ENCODE data around the gene TRIM66.
A peak's percentile ranks its signal among the peaks of the same experiment; 100 is the strongest.

The TRIM66 gene, protein sequence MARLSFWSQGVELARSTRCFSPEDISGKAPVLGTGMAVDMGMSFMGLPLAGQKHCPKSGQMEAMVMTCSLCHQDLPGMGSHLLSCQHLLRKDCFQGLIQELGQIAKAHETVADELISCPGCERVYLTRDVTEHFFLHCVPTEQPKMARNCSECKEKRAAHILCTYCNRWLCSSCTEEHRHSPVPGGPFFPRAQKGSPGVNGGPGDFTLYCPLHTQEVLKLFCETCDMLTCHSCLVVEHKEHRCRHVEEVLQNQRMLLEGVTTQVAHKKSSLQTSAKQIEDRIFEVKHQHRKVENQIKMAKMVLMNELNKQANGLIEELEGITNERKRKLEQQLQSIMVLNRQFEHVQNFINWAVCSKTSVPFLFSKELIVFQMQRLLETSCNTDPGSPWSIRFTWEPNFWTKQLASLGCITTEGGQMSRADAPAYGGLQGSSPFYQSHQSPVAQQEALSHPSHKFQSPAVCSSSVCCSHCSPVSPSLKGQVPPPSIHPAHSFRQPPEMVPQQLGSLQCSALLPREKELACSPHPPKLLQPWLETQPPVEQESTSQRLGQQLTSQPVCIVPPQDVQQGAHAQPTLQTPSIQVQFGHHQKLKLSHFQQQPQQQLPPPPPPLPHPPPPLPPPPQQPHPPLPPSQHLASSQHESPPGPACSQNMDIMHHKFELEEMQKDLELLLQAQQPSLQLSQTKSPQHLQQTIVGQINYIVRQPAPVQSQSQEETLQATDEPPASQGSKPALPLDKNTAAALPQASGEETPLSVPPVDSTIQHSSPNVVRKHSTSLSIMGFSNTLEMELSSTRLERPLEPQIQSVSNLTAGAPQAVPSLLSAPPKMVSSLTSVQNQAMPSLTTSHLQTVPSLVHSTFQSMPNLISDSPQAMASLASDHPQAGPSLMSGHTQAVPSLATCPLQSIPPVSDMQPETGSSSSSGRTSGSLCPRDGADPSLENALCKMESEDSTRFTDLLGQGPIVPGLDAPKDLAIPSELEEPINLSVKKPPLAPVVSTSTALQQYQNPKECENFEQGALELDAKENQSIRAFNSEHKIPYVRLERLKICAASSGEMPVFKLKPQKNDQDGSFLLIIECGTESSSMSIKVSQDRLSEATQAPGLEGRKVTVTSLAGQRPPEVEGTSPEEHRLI (N-terminal part only)

DNA sequence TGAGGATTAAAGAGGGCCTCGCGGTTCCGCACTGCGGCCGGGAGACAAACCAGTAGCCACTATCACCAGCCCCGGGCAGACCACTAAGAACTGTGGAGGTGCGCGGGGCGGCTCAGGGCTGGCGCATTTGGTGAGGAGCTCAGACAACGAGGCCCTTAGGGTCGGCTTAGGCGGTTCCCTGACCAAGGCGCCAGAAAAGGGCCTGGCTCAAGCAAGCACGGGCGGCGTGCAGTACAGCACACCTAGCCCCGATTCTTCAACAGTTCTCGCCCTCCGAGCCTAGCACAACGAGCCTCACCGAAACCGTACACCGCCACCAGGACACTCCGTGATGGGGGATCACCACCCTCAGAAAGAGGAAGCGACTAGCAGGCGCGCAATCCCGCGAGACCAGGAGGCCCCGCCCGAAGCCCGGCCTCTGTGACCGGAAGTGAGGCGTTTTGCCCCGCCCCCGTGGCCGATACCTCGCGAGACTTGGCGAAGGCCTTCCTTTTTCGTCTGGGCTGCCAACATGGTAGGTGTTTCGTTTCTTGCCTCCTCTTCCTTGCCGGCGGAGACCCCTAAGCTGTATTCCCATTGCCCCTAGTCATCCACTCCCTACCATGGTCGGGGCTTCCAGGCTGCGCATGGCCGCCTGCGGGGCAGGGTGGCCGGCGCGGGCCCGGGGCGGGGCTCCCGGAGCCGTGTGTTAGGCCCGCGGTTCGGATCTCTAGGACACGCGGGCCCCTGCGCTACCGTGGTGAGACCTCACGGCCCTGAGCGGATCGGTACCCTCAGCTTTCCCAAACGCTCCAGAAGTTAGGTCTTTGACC, at the start of gene TRIM66, which contains the start of gene RPL27A:
Gene TRIM66, minus strand, starts transcription at position 363 of the 812 bp plus-strand sequence. CDS start 10,391 bp downstream, outside the sequence.
Gene RPL27A, plus strand, starts transcription at position 490 of the 812 bp plus-strand sequence. Its CDS starts 22 bp downstream, at position 512.
- peak within 1 kb of the TSS; percentile 91 for H3K4me3 ChIP-seq (ENCODE audit: low read depth, low read length)
- TF ChIP-seq, protein P1, sequence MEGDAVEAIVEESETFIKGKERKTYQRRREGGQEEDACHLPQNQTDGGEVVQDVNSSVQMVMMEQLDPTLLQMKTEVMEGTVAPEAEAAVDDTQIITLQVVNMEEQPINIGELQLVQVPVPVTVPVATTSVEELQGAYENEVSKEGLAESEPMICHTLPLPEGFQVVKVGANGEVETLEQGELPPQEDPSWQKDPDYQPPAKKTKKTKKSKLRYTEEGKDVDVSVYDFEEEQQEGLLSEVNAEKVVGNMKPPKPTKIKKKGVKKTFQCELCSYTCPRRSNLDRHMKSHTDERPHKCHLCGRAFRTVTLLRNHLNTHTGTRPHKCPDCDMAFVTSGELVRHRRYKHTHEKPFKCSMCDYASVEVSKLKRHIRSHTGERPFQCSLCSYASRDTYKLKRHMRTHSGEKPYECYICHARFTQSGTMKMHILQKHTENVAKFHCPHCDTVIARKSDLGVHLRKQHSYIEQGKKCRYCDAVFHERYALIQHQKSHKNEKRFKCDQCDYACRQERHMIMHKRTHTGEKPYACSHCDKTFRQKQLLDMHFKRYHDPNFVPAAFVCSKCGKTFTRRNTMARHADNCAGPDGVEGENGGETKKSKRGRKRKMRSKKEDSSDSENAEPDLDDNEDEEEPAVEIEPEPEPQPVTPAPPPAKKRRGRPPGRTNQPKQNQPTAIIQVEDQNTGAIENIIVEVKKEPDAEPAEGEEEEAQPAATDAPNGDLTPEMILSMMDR (IDR thresholded peaks at IDR 0.05; ENCODE audit: control insufficient read depth, extremely low read depth, insufficient read depth) = no peak
- peak; percentile 86 for DNase-seq (ENCODE audit: low read depth)

DNA sequence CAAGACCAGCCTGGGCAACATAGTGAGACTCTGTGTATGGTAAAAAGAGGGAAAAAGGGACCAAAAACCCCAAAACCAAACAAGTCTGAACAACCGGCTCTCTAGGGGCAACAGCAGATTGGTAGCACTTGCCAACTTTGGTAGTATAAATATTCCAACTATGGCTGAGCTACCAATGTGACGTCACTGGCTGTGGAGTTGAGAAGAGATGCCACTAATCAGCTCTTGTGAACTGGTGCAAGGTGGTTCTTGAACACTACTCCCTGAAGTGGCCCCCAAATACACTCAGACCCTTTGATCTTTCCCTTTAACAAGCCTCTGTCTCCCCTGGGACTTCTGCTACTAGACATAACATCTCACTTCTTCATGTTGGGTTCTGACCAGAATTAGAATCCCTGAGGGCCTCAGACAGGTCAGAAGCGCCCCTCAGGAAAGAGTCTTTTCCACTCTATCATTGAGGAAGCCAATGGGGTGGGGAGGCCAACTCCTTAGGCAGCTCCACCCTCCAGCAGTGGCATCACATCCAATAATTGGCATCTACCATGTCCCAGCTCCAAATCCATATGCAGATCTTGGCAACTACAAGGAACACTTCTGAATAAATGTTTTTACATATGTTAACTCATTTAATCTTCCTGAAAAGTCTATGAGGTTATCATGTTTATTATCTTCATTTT, 49.3 kb upstream of the TRIM66 start:
- TF ChIP-seq, protein P1 (IDR thresholded peaks at IDR 0.05; ENCODE audit: control insufficient read depth, extremely low read depth, insufficient read depth) = no peak
- no peak overlapping the region for H3K4me3 ChIP-seq (ENCODE audit: low read depth, low read length)
- DNase-seq (ENCODE audit: low read depth) = no peak

DNA sequence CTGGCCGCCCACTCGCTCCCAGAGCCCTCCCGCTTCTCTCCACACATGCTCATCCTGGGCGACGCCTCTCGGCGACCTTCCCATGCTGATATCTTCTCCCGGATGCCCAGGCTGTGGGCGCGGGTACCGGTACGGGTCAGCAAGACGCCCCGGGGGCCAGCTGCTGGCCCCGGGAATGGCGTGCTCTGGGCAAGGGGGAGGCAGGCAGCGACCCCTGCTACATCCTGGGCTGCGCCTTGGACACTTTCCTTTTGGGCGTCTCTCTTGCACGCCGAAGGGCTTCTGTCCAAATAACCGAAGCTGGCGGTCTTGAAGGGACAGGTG, 48.2 kb upstream of the TRIM66 start:
- no peak overlapping the region for H3K4me3 ChIP-seq (ENCODE audit: low read depth, low read length)
- TF ChIP-seq, protein P1 (IDR thresholded peaks at IDR 0.05; ENCODE audit: control insufficient read depth, extremely low read depth, insufficient read depth) = no peak
- DNase-seq (ENCODE audit: low read depth) = no peak

DNA sequence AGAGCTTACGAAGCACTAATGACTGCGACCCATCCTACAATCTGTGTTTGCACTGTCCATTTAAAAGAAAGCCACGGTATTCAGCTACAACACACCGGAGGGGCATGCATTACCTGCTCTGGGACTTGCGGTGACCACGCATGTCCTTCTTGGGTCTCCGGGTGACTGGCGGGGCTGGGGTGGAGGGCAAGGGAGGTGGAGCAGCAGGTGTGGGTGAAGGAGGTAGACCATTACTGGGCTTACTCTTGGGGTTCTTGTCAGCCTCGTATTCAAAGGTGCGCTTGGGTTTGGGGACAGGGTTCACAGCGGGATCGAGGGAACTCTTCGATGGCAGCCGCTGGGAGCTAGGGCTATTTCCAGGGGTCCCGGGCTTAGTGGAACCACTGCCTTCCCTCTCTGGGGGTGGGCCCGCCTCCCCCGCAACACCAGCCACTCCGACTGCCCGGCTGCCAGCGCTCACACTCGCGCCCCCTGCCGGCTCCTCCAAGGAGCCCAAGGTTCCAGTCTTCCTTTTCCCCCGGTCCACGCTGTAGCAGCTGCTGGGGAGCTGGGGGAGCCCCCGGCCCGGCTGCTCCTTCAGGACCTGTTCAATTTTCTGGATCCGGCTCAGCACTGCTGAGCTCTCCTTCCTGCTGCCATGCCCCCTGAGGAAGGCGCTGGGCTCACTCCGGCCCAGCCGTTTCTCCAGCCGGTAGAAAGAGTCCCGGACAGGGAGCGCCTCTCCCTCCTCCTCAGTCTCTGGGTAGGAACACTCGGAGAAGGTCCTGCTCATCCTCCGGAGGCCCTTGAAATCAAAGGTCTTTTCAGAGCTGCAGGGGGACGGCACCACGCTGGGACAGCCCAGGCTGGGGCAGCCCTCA, 47.6 kb upstream of the TRIM66 start:
- TF ChIP-seq, protein P1 (IDR thresholded peaks at IDR 0.05; ENCODE audit: control insufficient read depth, extremely low read depth, insufficient read depth) = no peak
- H3K4me3 ChIP-seq (ENCODE audit: low read depth, low read length) = no peak overlapping the region
- DNase-seq (ENCODE audit: low read depth) = no peak

DNA sequence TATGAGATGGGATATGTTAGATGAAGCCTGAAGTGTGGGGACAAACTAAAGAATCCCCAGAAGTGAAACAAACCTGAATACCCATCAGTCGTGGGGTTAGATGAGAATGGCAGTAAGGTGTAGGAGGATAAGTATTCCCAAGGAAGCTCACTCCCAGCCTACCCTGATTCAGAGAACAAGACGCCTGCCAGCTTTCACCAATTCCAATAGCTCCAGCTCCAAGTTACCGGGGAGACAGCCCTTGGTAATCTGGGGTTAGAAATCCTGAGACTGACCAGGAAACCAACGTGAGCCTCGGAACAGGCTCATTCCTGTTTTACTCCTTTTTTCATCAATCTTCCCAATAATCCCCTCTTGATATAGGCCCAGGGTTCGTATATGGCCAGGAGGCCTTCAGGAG, 46.6 kb upstream of the TRIM66 start:
- no peak overlapping the region for H3K4me3 ChIP-seq (ENCODE audit: low read depth, low read length)
- DNase-seq (ENCODE audit: low read depth) = no peak
- TF ChIP-seq, protein P1 (IDR thresholded peaks at IDR 0.05; ENCODE audit: control insufficient read depth, extremely low read depth, insufficient read depth) = no peak
